Gastrocnemius medialis (tissue), 4 donors: ENCODE measurements around the gene ZC3H18. TPM values are rescaled to one million over a fixed set of nuclear protein-coding genes. Genes with fewer than 3 reads are reported as not detected.

ENCODE experiments used
- ATAC-seq, 2 donors: fragments of 150-250 bp; one replicate each; pipeline ENCODE4 v1.9.1; 2016
- DNase-seq, 2 donors: peaks; one replicate each; pipeline ENCODE4 v3.0.0-alpha.2; 2019
- H3K27ac ChIP-seq, 4 donors: fragments of 200-600 bp; sonication (generic); 1 replicate in 1 of 4; 2 replicates in 3 of 4; pipeline ENCODE4 v1.5.1; 2016 to 2018; ENCODE audit warnings: mild to moderate bottlenecking in 2 of 4, moderate library complexity in 1 of 4
- H3K27me3 ChIP-seq, 3 donors: fragments of 200-600 bp; sonication (generic) in 2 of 3; 1 replicate in 1 of 3; 2 replicates in 2 of 3; pipeline versions ENCODE4 v1.5.1 to v1.6.0; 2016 to 2019; ENCODE audit warnings: mild to moderate bottlenecking in 1 of 3, moderate library complexity in 1 of 3
- H3K36me3 ChIP-seq, 2 donors: fragments of 200-600 bp; sonication (generic) in 1 of 2; one replicate each; pipeline ENCODE4 v1.5.1; 2017 to 2018
- H3K4me1 ChIP-seq, 2 donors: fragments of 200-600 bp; sonication (generic) in 1 of 2; one replicate each; pipeline ENCODE4 v1.5.1; 2016 to 2017; ENCODE audit warnings: mild to moderate bottlenecking in 2 of 2
- H3K4me3 ChIP-seq, 4 donors: fragments of 200-600 bp; sonication (generic) in 3 of 4; 1 replicate in 1 of 4; 2 replicates in 3 of 4; pipeline ENCODE4 v1.5.1; 2016 to 2019; ENCODE audit warnings: mild to moderate bottlenecking in 2 of 4
- H3K9me3 ChIP-seq, 3 donors: fragments of 200-600 bp; sonication (generic) in 2 of 3; 1 replicate in 1 of 3; 2 replicates in 2 of 3; pipeline ENCODE4 v1.5.1; 2016 to 2019
- POLR2A ChIP-seq, 2 donors: fragments of 450-650 bp; IDR thresholded peaks; one replicate each; pipeline ENCODE4 v1.6.1; 2017; ENCODE audit warnings: antibody characterized with exemption in 2 of 2, mild to moderate bottlenecking in 2 of 2, moderate library complexity in 2 of 2
- in situ Hi-C, 4 donors: fragments of 200-750 bp; cut with MboI; loops; one replicate each; pipeline versions ENCODE4 v1.15.0 to v1.8.0; 2017; ENCODE audit warnings: low sequenced_read_pairs in 4 of 4
- intact Hi-C: fragments of 100-400 bp; cut with DNase I; formaldehyde crosslinking; loops from one replicate; pipeline ENCODE4 v1.15.1; 2023; ENCODE audit warnings: low total_unique reads
- total RNA-seq, 4 donors: library from RNA; depleted of rRNA; stranded (reverse); fragments of >200 nt; gene quantifications; one replicate each; pipeline versions ENCODE4 v1.1.0 to v1.2.3, GENCODE V29; 2016
- TF ChIP-seq, protein P1 (sequence below), 5 experiments: fragments of 450-650 bp in 3 of 5; fragments of 200-600 bp in 2 of 5; sonication (generic) in 2 of 5; IDR thresholded peaks in 4 of 5; conservative IDR thresholded peaks in 1 of 5; 1 replicate in 4 of 5; 2 replicates in 1 of 5; pipeline ENCODE4 v1.5.1; 2016 to 2019; ENCODE audit warnings: antibody characterized with exemption in 5 of 5, mild to moderate bottlenecking in 3 of 5, moderate library complexity in 3 of 5

The ZC3H18 gene
- total RNA-seq, 4 donors from 2014 or later = 10.9 to 20.5 (median 18.4) TPM

DNA sequence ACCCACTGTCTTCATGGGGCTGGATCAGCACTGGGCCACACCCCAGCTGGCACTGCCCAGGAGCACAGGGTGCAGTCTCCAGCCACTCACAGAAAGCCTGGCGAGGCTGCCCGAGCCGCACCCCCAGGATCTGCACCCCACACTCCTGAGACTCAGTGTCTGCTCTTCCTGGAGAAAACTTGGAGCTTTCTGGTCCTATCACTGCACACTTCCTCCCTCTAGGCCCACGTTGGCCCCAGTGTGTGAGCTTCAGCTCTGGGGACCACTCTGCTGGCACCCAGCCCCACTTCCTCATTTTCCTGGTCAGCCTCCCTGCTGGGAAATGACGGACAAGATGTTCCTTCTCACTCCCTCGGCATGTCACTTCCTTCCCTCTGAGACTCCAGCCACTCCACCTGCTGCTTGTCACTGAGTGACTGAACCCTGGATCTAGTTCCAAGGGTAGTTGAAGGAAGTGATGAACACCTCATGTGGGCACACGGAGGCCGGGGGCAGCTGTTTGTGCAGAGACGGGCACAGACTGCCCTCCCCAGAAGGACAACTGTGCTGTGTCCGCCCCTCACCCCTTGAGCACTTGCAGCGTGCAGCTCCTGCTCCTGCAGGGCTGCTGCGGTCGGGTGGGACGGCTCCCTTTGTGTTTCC is 29.0 kb downstream of the ZC3H18 start:
- peaks cover 0 to 3% of the 10 kb centered on the region in 2 donors for H3K4me1 ChIP-seq
- ATAC-seq (peak; percentile 76 to 85), DNase-seq (peak; percentile 49 to 69)
- peaks cover 2 to 45% of the 10 kb centered on the region in 2 donors for H3K36me3 ChIP-seq
- H3K4me3 ChIP-seq = no peak overlapping the region
- H3K27ac ChIP-seq = peak overlapping the region; percentile 63 to 77 (median 72)
- no peaks in the 10 kb centered on the region for H3K27me3 ChIP-seq
- no peaks in the 10 kb centered on the region for H3K9me3 ChIP-seq
- peak in 1 of 2 donors; percentile 25 for TF ChIP-seq POLR2A (IDR thresholded peaks at IDR 0.05)
- TF ChIP-seq, protein P1, sequence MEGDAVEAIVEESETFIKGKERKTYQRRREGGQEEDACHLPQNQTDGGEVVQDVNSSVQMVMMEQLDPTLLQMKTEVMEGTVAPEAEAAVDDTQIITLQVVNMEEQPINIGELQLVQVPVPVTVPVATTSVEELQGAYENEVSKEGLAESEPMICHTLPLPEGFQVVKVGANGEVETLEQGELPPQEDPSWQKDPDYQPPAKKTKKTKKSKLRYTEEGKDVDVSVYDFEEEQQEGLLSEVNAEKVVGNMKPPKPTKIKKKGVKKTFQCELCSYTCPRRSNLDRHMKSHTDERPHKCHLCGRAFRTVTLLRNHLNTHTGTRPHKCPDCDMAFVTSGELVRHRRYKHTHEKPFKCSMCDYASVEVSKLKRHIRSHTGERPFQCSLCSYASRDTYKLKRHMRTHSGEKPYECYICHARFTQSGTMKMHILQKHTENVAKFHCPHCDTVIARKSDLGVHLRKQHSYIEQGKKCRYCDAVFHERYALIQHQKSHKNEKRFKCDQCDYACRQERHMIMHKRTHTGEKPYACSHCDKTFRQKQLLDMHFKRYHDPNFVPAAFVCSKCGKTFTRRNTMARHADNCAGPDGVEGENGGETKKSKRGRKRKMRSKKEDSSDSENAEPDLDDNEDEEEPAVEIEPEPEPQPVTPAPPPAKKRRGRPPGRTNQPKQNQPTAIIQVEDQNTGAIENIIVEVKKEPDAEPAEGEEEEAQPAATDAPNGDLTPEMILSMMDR (IDR thresholded peaks at IDR 0.05 in 4 of 5, conservative IDR thresholded peaks at IDR 0.05 in 1 of 5) = no peak
- intact Hi-C loops = no loop called here
- in situ Hi-C loops = no loop called here

DNA sequence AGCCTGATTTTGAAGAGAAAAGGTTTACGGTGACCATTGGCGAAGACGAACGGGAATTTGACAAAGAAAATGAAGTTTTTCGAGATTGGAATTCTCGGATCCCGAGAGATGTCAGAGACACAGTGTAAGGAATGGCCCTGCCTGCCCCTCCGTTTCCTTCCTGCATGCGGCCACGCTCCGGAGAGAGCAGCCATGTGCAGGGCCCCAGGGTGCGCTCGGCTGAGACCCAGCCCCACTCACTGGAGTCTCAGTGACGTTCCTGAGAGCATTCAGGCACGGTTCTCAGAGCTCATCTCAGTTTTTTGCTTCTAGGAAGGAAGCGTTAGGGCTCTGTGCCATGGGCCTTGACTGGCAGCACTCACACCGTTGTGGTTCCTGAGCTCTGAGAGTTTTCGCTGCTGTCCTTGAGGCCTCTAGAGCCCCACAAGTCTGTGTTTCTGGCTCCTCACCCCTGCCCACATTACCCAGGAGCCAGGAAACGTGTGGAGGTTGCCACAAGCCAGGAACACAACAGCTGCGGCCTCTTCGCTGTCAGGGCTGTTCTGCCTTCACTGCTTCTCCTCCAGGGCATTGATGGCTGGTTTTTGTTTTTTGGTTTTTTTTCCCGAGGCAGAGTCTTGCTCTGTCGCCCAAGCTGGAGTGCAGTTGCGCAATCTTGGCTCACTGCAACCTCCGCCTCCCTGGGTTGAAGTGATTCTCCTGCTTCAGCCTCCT is 29.8 kb downstream of the ZC3H18 start:
- DNase-seq (no peak), ATAC-seq (no peak)
- H3K27ac ChIP-seq = peak overlapping the region; percentile 63 to 77 (median 72)
- H3K27me3 ChIP-seq = no peaks in the 10 kb centered on the region
- no peaks in the 10 kb centered on the region for H3K9me3 ChIP-seq
- no peak for TF ChIP-seq POLR2A (IDR thresholded peaks at IDR 0.05)
- TF ChIP-seq, protein P1 (IDR thresholded peaks at IDR 0.05 in 4 of 5, conservative IDR thresholded peaks at IDR 0.05 in 1 of 5) = no peak
- peaks cover 2 to 45% of the 10 kb centered on the region in 2 donors for H3K36me3 ChIP-seq
- no peak overlapping the region for H3K4me3 ChIP-seq
- no peaks in the 10 kb centered on the region for H3K4me1 ChIP-seq
- intact Hi-C loops (no loop called here), in situ Hi-C loops (no loop called here)

DNA sequence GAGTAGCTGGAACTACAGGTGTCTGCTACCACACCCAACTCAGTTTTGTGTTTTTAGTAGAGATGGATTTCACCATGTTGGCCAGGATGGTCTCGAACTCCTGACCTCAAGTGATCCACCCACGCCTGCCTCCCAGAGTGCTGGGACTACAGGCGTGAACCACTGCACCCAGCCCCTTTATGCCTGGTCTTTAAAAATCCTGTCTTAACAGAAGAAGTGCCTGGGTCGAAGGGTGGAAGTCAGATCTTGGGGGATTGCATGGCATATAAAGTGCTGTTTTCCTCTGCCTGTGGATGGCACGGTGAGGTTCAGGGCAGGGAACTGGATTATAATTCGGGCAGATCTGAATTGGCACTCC is 30.3 kb downstream of the ZC3H18 start:
- peaks cover 2 to 45% of the 10 kb centered on the region in 2 donors for H3K36me3 ChIP-seq
- peak overlapping the region; percentile 63 to 77 (median 72) for H3K27ac ChIP-seq
- ATAC-seq = no peak
- intact Hi-C loops = no loop called here
- DNase-seq = no peak
- H3K4me1 ChIP-seq = no peaks in the 10 kb centered on the region
- H3K27me3 ChIP-seq = no peaks in the 10 kb centered on the region
- H3K4me3 ChIP-seq = no peak overlapping the region
- TF ChIP-seq, protein P1 (IDR thresholded peaks at IDR 0.05 in 4 of 5, conservative IDR thresholded peaks at IDR 0.05 in 1 of 5) = no peak
- no peak for TF ChIP-seq POLR2A (IDR thresholded peaks at IDR 0.05)
- no peaks in the 10 kb centered on the region for H3K9me3 ChIP-seq
- in situ Hi-C loops = no loop called here

DNA sequence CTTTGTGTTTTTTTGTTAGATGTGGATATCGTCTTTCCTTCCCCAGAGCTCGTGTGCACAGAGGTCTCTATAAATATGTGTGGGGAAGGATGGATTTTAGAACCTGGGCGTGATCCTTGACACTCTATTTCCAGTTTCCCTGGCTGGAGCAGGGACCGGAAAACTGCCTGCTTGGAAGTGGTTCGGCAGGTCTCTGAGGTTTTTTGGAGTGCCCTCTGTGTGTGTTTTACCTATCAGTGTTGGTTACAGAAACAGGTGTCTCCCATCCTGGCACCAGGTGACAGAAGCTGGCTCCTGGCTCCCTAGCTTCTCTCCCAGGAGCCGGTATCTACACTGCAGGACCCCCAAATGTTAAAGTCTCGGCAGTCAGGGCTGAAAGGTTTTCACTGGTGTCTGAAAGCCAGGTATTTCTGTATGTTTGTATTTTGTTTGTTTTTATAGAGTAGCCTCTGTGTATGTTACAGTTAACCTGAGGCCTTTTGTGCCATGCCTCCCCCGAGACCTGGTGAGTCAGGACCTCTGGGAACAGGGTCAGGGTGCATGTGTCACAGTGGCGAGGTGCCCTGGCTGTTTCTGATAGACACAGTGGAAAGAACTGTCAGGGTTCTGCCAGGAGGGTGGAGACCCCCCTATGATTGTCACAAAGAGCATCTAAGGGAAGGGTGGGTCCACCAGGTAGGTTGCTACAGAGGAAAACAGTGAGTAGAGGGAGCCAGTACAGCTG is 31.3 kb downstream of the ZC3H18 start:
- intact Hi-C loops (no loop called here), in situ Hi-C loops (no loop called here)
- Histone ChIP-seq H3K4me1 (no peaks in the 10 kb centered on the region), H3K27me3 (no peaks in the 10 kb centered on the region), H3K4me3 (no peak overlapping the region), H3K36me3 (peaks cover 2 to 45% of the 10 kb centered on the region in 2 donors), H3K9me3 (no peaks in the 10 kb centered on the region), H3K27ac (no peak overlapping the region)
- ATAC-seq (no peak), DNase-seq (no peak)
- TF ChIP-seq POLR2A (IDR thresholded peaks at IDR 0.05) = no peak
- TF ChIP-seq, protein P1 (IDR thresholded peaks at IDR 0.05 in 4 of 5, conservative IDR thresholded peaks at IDR 0.05 in 1 of 5) = no peak
